Measurements from ENCODE around the gene KCNQ1.

The KCNQ1 gene

GRCh38 chr11:2444821-2445745 lies at the start of gene KCNQ1:
TSS of gene KCNQ1 (plus strand) at chr11:2445008. CDS start at chr11:2445099, 91 bp downstream.
- DNase-seq: no peak

- no peak for DNase-seq
Measured at GRCh38 chr11:2395211-2395730, 49.5 kb upstream of the KCNQ1 start.

- DNase-seq: no peak
Measured at GRCh38 chr11:2395856-2396255, 49.0 kb upstream of the KCNQ1 start.

GRCh38 chr11:2396471-2396870 lies 48.3 kb upstream of the KCNQ1 start:
- no peak for DNase-seq

- DNase-seq: no peak
Measured at GRCh38 chr11:2397005-2397404, 47.8 kb upstream of the KCNQ1 start.

- no peak for DNase-seq
Measured at GRCh38 chr11:2398664-2399355, 46.0 kb upstream of the KCNQ1 start.

GRCh38 chr11:2399488-2400068 lies 45.2 kb upstream of the KCNQ1 start:
- no peak for DNase-seq

GRCh38 chr11:2400069-2400761 lies 44.6 kb upstream of the KCNQ1 start, which contains the start of gene TSSC4:
TSS of gene TSSC4 (plus strand) at chr11:2400750. CDS start at chr11:2402634, 1,884 bp downstream.
- DNase-seq: peak; percentile 91 to 95

GRCh38 chr11:2400762-2401435 lies 43.9 kb upstream of the KCNQ1 start:
- no peak for DNase-seq

- DNase-seq: no peak
Measured at GRCh38 chr11:2401436-2401984, 43.3 kb upstream of the KCNQ1 start.

- no peak for DNase-seq
Measured at GRCh38 chr11:2402106-2402505, 42.7 kb upstream of the KCNQ1 start.

GRCh38 chr11:2402890-2403645 lies 41.7 kb upstream of the KCNQ1 start:
- DNase-seq: no peak

- no peak for DNase-seq
Measured at GRCh38 chr11:2404735-2405196, 40.0 kb upstream of the KCNQ1 start.

- no peak for DNase-seq
Measured at GRCh38 chr11:2406451-2406850, 38.4 kb upstream of the KCNQ1 start.

GRCh38 chr11:2406878-2407410 lies 37.9 kb upstream of the KCNQ1 start:
- DNase-seq: no peak

- no peak for DNase-seq
Measured at GRCh38 chr11:2408671-2409070, 36.1 kb upstream of the KCNQ1 start.

GRCh38 chr11:2409126-2409525 lies 35.7 kb upstream of the KCNQ1 start:
- no peak for DNase-seq

- DNase-seq: no peak
Measured at GRCh38 chr11:2409611-2410468, 35.0 kb upstream of the KCNQ1 start.

- DNase-seq: no peak
Measured at GRCh38 chr11:2410616-2411015, 34.2 kb upstream of the KCNQ1 start.
